SK-N-SH treated with all-trans-retinoic acid at 6 μM for 48 hours (cell line): ENCODE results near the gene NME1.

Source experiments
- ARNTL ChIP-seq: fragments of 450-650 bp; formaldehyde crosslinking; IDR thresholded peaks from 2 replicates; pipeline ENCODE4 v1.5.0; 2020; ENCODE audit warnings: low read depth, mild to moderate bottlenecking, moderate library complexity, borderline replicate concordance
- ISL1 ChIP-seq: fragments of 250-450 bp; sonication (Bioruptor Pico); IDR thresholded peaks from 2 replicates; pipeline ENCODE4 v2.1.2; 2022; ENCODE audit warnings: mild to moderate bottlenecking, moderate library complexity
- SNAI2 ChIP-seq: fragments of 250-450 bp; sonication (Bioruptor Pico); IDR thresholded peaks from 2 replicates; pipeline ENCODE4 v1.5.0; 2020; ENCODE audit warnings: mild to moderate bottlenecking, moderate library complexity
- TCF4 ChIP-seq: fragments of 250-450 bp; sonication (Bioruptor Pico); IDR thresholded peaks from 2 replicates; pipeline ENCODE4 v1.8.0; 2021; ENCODE audit warnings: mild to moderate bottlenecking, moderate library complexity, borderline replicate concordance
- ZFP3 ChIP-seq: fragments of 250-450 bp; sonication (Bioruptor Pico); IDR thresholded peaks from 2 replicates; pipeline ENCODE4 v1.5.0; 2020; ENCODE audit warnings: mild to moderate bottlenecking, moderate library complexity
- ZFP30 ChIP-seq: fragments of 450-650 bp; formaldehyde crosslinking; IDR thresholded peaks from 2 replicates; pipeline ENCODE4 v1.5.0; 2022; ENCODE audit warnings: mild to moderate bottlenecking, moderate library complexity
- ZNF8 ChIP-seq: fragments of 450-650 bp; formaldehyde crosslinking; IDR thresholded peaks from 2 replicates; pipeline ENCODE4 v1.5.0; 2020; ENCODE audit warnings: mild to moderate bottlenecking, moderate library complexity
- TF ChIP-seq, protein P1 (sequence below): fragments of 250-450 bp; sonication (Bioruptor Pico); IDR thresholded peaks from 2 replicates; pipeline ENCODE4 v1.5.1; 2020; ENCODE audit warnings: low read depth, mild to moderate bottlenecking, moderate library complexity
- TF ChIP-seq, protein P2 (sequence below): fragments of 250-450 bp; sonication (Bioruptor Pico); IDR thresholded peaks from 2 replicates; pipeline ENCODE4 v1.5.0; 2020; ENCODE audit warnings: mild to moderate bottlenecking, moderate library complexity
- TF ChIP-seq, protein P3 (sequence below): fragments of 250-450 bp; sonication (Bioruptor Pico); IDR thresholded peaks from 2 replicates; pipeline ENCODE4 v1.8.0; 2020; ENCODE audit warnings: mild to moderate bottlenecking, moderate library complexity, borderline replicate concordance

DNA sequence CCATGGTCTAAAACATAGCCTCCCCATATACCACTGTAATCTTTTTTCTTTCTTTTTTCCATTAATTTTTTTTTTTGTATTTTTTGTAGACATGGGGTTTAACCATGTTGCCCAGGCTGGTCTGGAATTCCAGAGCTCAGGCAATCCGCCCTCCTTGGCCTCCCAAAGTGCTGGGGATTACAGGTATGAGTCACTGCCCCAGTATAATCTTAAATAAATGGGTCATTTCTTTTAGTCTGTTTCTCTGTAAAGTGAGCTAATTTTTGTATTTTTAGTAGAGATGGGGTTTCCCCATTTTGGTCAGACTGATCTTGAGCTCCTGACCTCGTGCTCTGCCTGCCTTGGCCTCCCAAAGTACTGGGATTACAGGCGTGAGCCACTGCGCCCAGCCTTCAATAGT, 5.7 kb upstream of the NME1 start:
- TF ChIP-seq ARNTL (CRISPR knock-in tag) (no peak), ZFP30 (CRISPR knock-in tag) (no peak), ZNF8 (CRISPR knock-in tag) (no peak), ISL1 (CRISPR knock-in tag) (no peak), ZFP3 (CRISPR knock-in tag) (no peak), TCF4 (CRISPR knock-in tag) (no peak), SNAI2 (CRISPR knock-in tag) (no peak)
- TF ChIP-seq, protein P1, sequence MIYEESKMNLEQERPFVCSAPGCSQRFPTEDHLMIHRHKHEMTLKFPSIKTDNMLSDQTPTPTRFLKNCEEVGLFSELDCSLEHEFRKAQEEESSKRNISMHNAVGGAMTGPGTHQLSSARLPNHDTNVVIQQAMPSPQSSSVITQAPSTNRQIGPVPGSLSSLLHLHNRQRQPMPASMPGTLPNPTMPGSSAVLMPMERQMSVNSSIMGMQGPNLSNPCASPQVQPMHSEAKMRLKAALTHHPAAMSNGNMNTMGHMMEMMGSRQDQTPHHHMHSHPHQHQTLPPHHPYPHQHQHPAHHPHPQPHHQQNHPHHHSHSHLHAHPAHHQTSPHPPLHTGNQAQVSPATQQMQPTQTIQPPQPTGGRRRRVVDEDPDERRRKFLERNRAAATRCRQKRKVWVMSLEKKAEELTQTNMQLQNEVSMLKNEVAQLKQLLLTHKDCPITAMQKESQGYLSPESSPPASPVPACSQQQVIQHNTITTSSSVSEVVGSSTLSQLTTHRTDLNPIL: no peak
- TF ChIP-seq, protein P2, sequence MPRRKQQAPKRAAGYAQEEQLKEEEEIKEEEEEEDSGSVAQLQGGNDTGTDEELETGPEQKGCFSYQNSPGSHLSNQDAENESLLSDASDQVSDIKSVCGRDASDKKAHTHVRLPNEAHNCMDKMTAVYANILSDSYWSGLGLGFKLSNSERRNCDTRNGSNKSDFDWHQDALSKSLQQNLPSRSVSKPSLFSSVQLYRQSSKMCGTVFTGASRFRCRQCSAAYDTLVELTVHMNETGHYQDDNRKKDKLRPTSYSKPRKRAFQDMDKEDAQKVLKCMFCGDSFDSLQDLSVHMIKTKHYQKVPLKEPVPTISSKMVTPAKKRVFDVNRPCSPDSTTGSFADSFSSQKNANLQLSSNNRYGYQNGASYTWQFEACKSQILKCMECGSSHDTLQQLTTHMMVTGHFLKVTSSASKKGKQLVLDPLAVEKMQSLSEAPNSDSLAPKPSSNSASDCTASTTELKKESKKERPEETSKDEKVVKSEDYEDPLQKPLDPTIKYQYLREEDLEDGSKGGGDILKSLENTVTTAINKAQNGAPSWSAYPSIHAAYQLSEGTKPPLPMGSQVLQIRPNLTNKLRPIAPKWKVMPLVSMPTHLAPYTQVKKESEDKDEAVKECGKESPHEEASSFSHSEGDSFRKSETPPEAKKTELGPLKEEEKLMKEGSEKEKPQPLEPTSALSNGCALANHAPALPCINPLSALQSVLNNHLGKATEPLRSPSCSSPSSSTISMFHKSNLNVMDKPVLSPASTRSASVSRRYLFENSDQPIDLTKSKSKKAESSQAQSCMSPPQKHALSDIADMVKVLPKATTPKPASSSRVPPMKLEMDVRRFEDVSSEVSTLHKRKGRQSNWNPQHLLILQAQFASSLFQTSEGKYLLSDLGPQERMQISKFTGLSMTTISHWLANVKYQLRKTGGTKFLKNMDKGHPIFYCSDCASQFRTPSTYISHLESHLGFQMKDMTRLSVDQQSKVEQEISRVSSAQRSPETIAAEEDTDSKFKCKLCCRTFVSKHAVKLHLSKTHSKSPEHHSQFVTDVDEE: no peak
- TF ChIP-seq, protein P3, sequence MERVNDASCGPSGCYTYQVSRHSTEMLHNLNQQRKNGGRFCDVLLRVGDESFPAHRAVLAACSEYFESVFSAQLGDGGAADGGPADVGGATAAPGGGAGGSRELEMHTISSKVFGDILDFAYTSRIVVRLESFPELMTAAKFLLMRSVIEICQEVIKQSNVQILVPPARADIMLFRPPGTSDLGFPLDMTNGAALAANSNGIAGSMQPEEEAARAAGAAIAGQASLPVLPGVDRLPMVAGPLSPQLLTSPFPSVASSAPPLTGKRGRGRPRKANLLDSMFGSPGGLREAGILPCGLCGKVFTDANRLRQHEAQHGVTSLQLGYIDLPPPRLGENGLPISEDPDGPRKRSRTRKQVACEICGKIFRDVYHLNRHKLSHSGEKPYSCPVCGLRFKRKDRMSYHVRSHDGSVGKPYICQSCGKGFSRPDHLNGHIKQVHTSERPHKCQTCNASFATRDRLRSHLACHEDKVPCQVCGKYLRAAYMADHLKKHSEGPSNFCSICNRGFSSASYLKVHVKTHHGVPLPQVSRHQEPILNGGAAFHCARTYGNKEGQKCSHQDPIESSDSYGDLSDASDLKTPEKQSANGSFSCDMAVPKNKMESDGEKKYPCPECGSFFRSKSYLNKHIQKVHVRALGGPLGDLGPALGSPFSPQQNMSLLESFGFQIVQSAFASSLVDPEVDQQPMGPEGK (CRISPR knock-in tag): no peak
